GM23248 (cell line): ENCODE results near the gene MAP3K5. TPM values are rescaled to one million over a fixed set of nuclear protein-coding genes. Genes with fewer than 3 reads are reported as not detected.

Experiments used
- DNase-seq: peaks from one replicate; pipeline ENCODE4 v3.0.0-alpha.2; 2015
- H2AFZ ChIP-seq: fragments of 200-600 bp; sonication (generic); 2 replicates; pipeline ENCODE4 v1.6.1; 2016; ENCODE audit warnings: antibody characterized with exemption
- H3F3A ChIP-seq: fragments of 200-600 bp; sonication (generic); 2 replicates; pipeline ENCODE4 v1.6.1; 2016; ENCODE audit warnings: mild to moderate bottlenecking, antibody characterized with exemption, mixed run types; ENCODE audit not compliant: insufficient read depth
- H3K27ac ChIP-seq: fragments of 200-600 bp; sonication (generic); 2 replicates; pipeline ENCODE4 v1.5.1; 2016; ENCODE audit warnings: mild to moderate bottlenecking
- H3K27me3 ChIP-seq: fragments of 200-600 bp; sonication (generic); replicated peaks from 2 replicates; pipeline ENCODE4 v1.6.1; 2016; ENCODE audit warnings: mild to moderate bottlenecking; ENCODE audit not compliant: insufficient read depth
- H3K36me3 ChIP-seq: fragments of 200-600 bp; sonication (generic); 2 replicates; pipeline ENCODE4 v1.6.1; 2016; ENCODE audit warnings: low read depth, mild to moderate bottlenecking
- H3K4me1 ChIP-seq: fragments of 200-600 bp; sonication (generic); 2 replicates; pipeline ENCODE4 v1.6.1; 2016; ENCODE audit warnings: mild to moderate bottlenecking; ENCODE audit not compliant: insufficient read depth
- H3K4me2 ChIP-seq: fragments of 200-600 bp; sonication (generic); one replicate; pipeline ENCODE4 v1.6.1; 2016; ENCODE audit warnings: mild to moderate bottlenecking; ENCODE audit not compliant: unreplicated experiment
- H3K4me3 ChIP-seq: fragments of 200-600 bp; sonication (generic); 2 replicates; pipeline ENCODE4 v1.5.1; 2016; ENCODE audit warnings: mild to moderate bottlenecking
- H3K79me2 ChIP-seq: fragments of 200-600 bp; sonication (generic); 2 replicates; pipeline ENCODE4 v1.6.1; 2016; ENCODE audit warnings: mild to moderate bottlenecking; ENCODE audit not compliant: insufficient read depth
- H3K9ac ChIP-seq: fragments of 200-600 bp; sonication (generic); 2 replicates; pipeline ENCODE4 v1.6.1; 2016; ENCODE audit warnings: mild to moderate bottlenecking
- H3K9me2 ChIP-seq: fragments of 200-600 bp; sonication (generic); 2 replicates; pipeline ENCODE4 v1.6.1; 2016; ENCODE audit warnings: mixed run types, mild to moderate bottlenecking, moderate library complexity; ENCODE audit not compliant: insufficient read depth
- H3K9me3 ChIP-seq: fragments of 200-600 bp; sonication (generic); one replicate; pipeline ENCODE4 v1.6.1; 2017; ENCODE audit warnings: low read depth
- H4K20me1 ChIP-seq: fragments of 200-600 bp; sonication (generic); 2 replicates; pipeline ENCODE4 v1.6.0; 2016; ENCODE audit not compliant: insufficient read depth
- EZH2 ChIP-seq: fragments of 200-600 bp; sonication (generic); IDR thresholded peaks from 2 replicates; pipeline ENCODE4 v1.6.1; 2018; ENCODE audit warnings: antibody characterized with exemption, mild to moderate bottlenecking; ENCODE audit not compliant: insufficient read depth, poor library complexity, severe bottlenecking
- EZH2phosphoT487 ChIP-seq: fragments of 200-600 bp; sonication (generic); IDR thresholded peaks from 2 replicates; pipeline ENCODE4 v1.6.1; 2018; ENCODE audit warnings: antibody characterized with exemption, moderate library complexity, mild to moderate bottlenecking, low read depth; ENCODE audit not compliant: insufficient read depth
- WGBS, 2 experiments: methylation state at CpG; one replicate each; pipeline ENCODE4 v1.1.6; 2015 to 2017; ENCODE audit warnings: low lambda C conversion rate in 2 of 2, low coverage in 1 of 2; ENCODE audit errors: missing lambda C conversion rate in 2 of 2; 5-methylcytosine and 5-hydroxymethylcytosine counted together
- in situ Hi-C: fragments of 300-500 bp; cut with MboI; formaldehyde crosslinking; loops from 2 replicates; pipeline ENCODE4 v1.15.0; 2020
- polyA plus RNA-seq: library from polyadenylated mRNA; unstranded; fragments of >200 nt; fragmentation: Nextera tagmentation; extraction: Ambion mirVana; gene quantifications from 2 replicates; pipeline ENCODE4 v1.2.1, GENCODE V29; 2016
- total RNA-seq: library from RNA; depleted of rRNA; stranded (reverse); fragments of >200 nt; shearing (Covaris generic); gene quantifications from 2 replicates; pipeline ENCODE4 v1.2.3, GENCODE V29; 2014

MAP3K5 gene
- total and polyA plus RNA-seq, 2 experiments from 2014 or later, result 1.4 to 4.1 TPM

GRCh38 chr6:136673571-136673970 lies 118.7 kb downstream of the MAP3K5 start:
- H3K4me1 ChIP-seq, result peaks cover 12% of the 10 kb centered on the region

DNA sequence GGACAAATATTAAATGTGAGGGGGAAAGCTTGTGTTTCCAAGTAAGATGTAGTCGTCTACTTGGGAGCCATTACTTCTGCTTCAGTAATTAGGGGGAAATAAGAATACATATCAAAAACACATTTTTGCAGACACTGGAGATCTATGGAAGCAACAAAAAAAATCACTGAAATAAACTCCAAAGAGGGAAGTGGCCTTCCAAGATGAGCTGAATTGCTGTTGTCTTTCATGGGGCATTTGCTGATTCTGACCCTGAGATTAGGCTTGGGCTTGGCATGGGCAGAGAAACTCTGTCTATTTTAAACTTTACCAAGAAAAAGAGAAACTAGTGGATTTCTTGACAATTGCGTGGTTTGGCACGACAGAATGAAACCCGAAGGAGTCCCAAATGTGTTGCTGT lies 120.1 kb downstream of the MAP3K5 start:
- TF ChIP-seq EZH2 (no peak), EZH2phosphoT487 (no peak)
- H3K9ac ChIP-seq, result no peak overlapping the region
- H3K4me3 ChIP-seq, result no peak overlapping the region
- H2AFZ ChIP-seq, result no peak overlapping the region
- in situ Hi-C loops, result no loop called here
- no peaks in the 10 kb centered on the region for H3K27me3 ChIP-seq
- H3F3A ChIP-seq, result peaks cover 10% of the 10 kb centered on the region; the same call in 1 of the 2 replicates
- no peaks in the 10 kb centered on the region for H3K9me3 ChIP-seq
- no peak for DNase-seq
- peaks cover 12% of the 10 kb centered on the region for H3K4me1 ChIP-seq
- H3K36me3 ChIP-seq, result no peaks in the 10 kb centered on the region
- no peaks in the 10 kb centered on the region for H3K9me2 ChIP-seq
- no peaks in the 10 kb centered on the region for H3K79me2 ChIP-seq
- no peak overlapping the region for H3K27ac ChIP-seq
- no peaks in the 10 kb centered on the region for H4K20me1 ChIP-seq
- no peak overlapping the region for H3K4me2 ChIP-seq
- 93 to 97% methylated on average over 4 of the region's 4 CpGs for WGBS, 2 experiments

More at GRCh38 chr6:136673571-136673970, 118.7 kb downstream of the MAP3K5 start:
- no peaks in the 10 kb centered on the region for H3K9me2 ChIP-seq
- no peak overlapping the region for H3K9ac ChIP-seq
- no peak overlapping the region for H2AFZ ChIP-seq
- in situ Hi-C loops, result no loop called here
- H3K79me2 ChIP-seq, result no peaks in the 10 kb centered on the region
- no peaks in the 10 kb centered on the region for H3K27me3 ChIP-seq
- H3F3A ChIP-seq, result peaks cover 10% of the 10 kb centered on the region; the same call in 1 of the 2 replicates
- H3K36me3 ChIP-seq, result no peaks in the 10 kb centered on the region
- H4K20me1 ChIP-seq, result no peaks in the 10 kb centered on the region
- no peak overlapping the region for H3K4me3 ChIP-seq
- H3K9me3 ChIP-seq, result no peaks in the 10 kb centered on the region
- no peak overlapping the region for H3K27ac ChIP-seq
- no peak for DNase-seq
- H3K4me2 ChIP-seq, result no peak overlapping the region
- TF ChIP-seq EZH2, result no peak
- TF ChIP-seq EZH2phosphoT487, result no peak

GRCh38 chr6:136669299-136669699 lies 123.0 kb downstream of the MAP3K5 start:
- no peaks in the 10 kb centered on the region for H3K36me3 ChIP-seq
- H2AFZ ChIP-seq, result no peak overlapping the region
- no peaks in the 10 kb centered on the region for H3K27me3 ChIP-seq
- peaks cover 12% of the 10 kb centered on the region for H3K4me1 ChIP-seq
- H4K20me1 ChIP-seq, result no peaks in the 10 kb centered on the region
- DNase-seq, result peak; percentile 83
- in situ Hi-C loops, result no loop called here
- no peaks in the 10 kb centered on the region for H3K9me2 ChIP-seq
- 32 to 33% methylated on average over 3 of the region's 3 CpGs for WGBS, 2 experiments
- no peak overlapping the region for H3K9ac ChIP-seq
- H3F3A ChIP-seq, result peaks cover 10% of the 10 kb centered on the region; the same call in 1 of the 2 replicates
- TF ChIP-seq EZH2 (no peak), EZH2phosphoT487 (0 out of 2 replicates have a peak, but pooled peaks have one; percentile 42)
- no peak overlapping the region for H3K27ac ChIP-seq
- H3K4me3 ChIP-seq, result peak overlapping the region; percentile 10; the same call in 1 of the 2 replicates
- no peaks in the 10 kb centered on the region for H3K79me2 ChIP-seq
- peak overlapping the region; percentile 67 for H3K4me2 ChIP-seq
- no peaks in the 10 kb centered on the region for H3K9me3 ChIP-seq

DNA sequence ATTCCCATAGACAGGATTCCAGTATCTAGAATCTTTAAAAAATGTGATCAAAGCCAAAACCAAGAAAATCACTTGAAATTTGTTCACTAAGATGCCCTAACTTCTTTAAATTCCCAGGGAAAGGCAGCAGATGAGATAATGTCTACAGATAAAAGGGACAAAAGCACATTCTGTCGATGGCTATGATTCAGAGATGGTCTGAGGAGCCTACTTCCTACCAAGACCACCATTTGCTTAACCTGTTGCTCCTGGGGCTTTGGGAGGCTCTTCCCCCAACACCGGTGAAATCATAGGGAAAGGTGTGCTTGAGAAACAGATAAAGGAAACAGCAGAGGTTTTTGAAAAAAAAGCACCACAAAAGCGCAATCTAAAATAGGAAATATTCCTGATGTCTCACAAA lies 123.7 kb downstream of the MAP3K5 start:
- Histone ChIP-seq H2AFZ (no peak overlapping the region), H3K79me2 (no peaks in the 10 kb centered on the region), H3K9me2 (no peaks in the 10 kb centered on the region), H3K4me3 (no peak overlapping the region), H3K9me3 (no peaks in the 10 kb centered on the region), H3K4me2 (no peak overlapping the region), H3K27me3 (no peaks in the 10 kb centered on the region), H3K4me1 (peaks cover 12% of the 10 kb centered on the region), H3K36me3 (no peaks in the 10 kb centered on the region), H3K27ac (no peak overlapping the region), H3F3A (peaks cover 10% of the 10 kb centered on the region; the same call in 1 of the 2 replicates), H4K20me1 (no peaks in the 10 kb centered on the region), H3K9ac (no peak overlapping the region)
- TF ChIP-seq EZH2phosphoT487, result no peak
- no peak for TF ChIP-seq EZH2
- 98% methylated on average over 3 of the region's 3 CpGs for WGBS, 2 experiments
- in situ Hi-C loops, result no loop called here
- no peak for DNase-seq

DNA sequence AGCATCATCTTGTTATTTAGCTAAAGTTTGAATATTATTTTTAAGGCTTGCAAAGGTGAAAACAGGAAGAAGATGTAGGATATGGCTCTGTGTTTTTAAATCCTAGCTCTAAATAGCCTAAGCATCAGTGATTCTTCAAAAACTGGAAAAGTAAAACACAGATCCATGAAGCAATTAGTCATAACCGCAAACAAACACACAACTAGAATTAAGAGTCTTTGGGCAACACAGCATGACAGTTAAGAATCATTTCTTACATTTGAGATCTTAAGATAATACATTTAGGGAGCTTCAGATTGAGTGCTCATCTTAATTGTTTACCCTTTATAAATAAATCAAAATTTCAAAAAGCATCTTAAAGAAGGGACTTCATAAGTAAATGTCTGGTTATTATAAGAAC lies 126.2 kb downstream of the MAP3K5 start:
- 98 to 100% methylated on average over 1 of the region's 1 CpG for WGBS, 2 experiments
- no peak for DNase-seq
- no peak for TF ChIP-seq EZH2phosphoT487
- TF ChIP-seq EZH2, result no peak
- peaks cover 10% of the 10 kb centered on the region; the same call in 1 of the 2 replicates for H3F3A ChIP-seq
- H3K36me3 ChIP-seq, result no peaks in the 10 kb centered on the region
- H3K4me1 ChIP-seq, result peaks cover 12% of the 10 kb centered on the region
- H4K20me1 ChIP-seq, result no peaks in the 10 kb centered on the region
- no peak overlapping the region for H3K27ac ChIP-seq
- in situ Hi-C loops, result no loop called here
- no peak overlapping the region for H2AFZ ChIP-seq
- H3K4me2 ChIP-seq, result no peak overlapping the region
- H3K9me2 ChIP-seq, result no peaks in the 10 kb centered on the region
- H3K9ac ChIP-seq, result no peak overlapping the region
- no peaks in the 10 kb centered on the region for H3K9me3 ChIP-seq
- no peak overlapping the region for H3K4me3 ChIP-seq
- H3K27me3 ChIP-seq, result no peaks in the 10 kb centered on the region
- H3K79me2 ChIP-seq, result no peaks in the 10 kb centered on the region
